Amniotic epithelial cell (primary cell): Measurements from ENCODE around the gene LMNTD2.

ENCODE experiments used
- DNase-seq: peaks from one replicate; pipeline ENCODE4 v3.0.0-alpha.2; 2010; ENCODE audit warnings: low read depth

LMNTD2 gene

DNA sequence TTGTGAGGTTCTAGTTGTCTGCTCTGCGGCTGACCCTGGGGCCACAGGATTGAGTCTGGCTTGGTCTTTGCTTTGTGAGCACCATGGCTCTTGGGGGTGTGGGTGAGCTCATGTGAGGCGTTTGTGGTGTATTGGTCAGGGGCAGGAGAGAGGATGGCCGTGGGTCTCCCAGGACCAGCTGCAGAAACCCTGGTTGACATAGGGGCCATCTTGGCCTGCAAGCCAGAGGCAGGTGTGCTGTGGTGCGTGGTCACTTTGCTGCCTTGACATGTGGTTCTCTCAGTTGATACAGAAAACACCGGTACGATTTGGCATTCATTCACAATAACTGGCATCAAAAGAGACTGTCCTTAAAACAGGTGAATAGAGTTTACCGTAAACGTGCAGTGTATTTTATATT, 27.0 kb upstream of the LMNTD2 start:
- no peak for DNase-seq

DNA sequence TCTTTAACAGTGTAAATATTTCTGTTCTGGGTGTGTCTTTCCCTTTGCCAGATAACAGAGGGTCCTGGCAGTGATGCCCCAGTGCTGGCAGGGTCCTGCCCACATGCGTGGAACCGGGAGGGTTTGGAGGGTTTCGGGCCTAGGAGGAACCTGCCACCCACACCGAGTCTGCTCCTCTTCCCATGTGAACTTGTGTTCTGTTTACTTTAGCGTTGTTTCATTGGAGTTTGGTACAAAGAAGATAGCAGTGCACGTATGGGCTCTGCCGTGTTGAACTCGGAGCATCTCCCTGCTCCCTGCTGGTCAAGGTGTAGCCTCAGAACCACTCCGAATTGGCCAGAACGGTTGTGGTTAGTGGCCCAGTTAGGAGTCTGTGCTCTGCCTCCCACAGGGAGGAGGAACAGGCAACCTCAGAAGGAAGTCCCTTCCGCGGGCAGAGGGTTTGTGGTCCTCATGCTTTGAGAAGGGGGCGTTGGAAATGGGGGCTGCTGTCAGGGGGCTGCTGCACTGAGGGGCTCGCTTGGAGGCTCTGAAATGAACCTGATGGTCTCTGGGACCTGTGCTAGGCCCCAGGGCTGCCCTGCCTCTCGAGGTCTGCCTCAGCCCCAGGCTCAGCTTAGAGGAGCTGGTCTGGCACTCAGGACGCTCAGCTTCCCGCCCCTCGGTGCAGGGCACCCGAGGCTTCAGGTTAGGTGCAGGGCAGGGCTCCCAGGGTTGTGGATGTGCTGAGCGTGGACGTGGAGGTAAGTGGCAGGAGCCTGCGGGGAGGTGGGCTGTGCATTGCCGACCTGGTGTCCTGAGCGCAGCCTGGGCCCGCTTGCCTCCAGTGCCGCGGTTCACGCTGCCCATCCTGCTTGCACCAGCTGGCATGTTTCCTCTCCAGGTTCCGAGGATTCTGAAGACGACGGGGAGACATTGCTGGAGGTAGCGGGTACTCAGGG, 26.1 kb upstream of the LMNTD2 start:
- no peak for DNase-seq

DNA sequence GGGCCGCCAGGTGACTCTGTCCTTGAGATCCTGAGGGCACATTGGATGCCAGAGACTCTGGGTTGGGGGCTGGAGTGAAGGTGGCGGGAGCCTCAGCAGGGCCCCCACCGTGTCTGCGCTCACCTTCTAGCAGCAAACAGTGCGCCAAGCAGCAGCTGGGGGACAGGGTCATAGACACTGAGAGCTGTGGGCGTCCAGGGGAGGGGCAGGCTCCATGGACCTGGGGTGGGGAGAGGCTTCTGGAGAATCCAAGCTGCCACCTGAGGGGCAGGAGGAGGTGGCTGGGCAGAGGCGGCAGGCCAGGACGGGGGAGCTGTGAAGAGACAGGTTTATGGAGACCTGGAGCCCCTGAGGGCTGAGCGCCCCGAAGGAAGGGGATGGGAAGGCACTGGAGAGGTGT, 23.7 kb upstream of the LMNTD2 start:
- no peak for DNase-seq

DNA sequence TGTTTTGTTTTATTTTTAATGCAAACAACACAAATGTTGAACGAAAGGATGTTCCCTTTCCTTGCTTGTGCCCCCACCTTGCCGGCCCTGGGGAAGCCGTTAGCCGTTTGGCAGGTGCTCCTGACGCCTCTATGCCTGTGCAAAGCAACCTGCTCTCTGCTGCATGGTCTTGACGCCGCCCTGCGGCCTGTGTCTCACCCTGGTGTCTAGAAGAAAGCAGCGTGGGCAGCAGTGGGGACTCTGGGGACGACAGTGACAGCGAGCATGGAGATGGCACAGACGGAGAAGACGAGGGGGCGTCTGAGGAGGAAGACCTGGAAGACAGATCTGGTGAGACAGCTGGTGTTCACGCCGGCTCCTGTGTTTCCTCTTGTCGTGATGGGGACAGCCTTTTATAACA, 21.2 kb upstream of the LMNTD2 start:
- DNase-seq, result no peak

DNA sequence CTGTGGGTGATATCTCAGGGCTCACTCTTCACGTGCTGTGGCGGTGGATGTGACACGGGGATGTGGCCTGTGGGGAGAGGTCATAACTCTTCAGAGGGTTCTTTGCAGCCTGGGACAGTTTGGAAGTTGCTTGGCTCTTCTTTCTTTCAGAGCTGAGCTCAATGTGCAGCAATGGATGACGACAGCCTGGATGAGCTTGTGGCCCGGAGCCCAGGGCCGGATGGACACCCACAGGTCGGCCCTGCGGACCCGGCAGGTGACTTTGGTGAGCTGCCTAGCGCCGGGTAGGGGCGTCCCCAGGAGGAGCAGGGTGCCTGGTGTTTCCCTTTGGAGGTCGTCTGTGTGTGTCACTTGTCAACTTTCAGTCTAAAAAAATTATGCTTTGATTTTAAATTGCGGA, 20.8 kb upstream of the LMNTD2 start:
- no peak for DNase-seq

DNA sequence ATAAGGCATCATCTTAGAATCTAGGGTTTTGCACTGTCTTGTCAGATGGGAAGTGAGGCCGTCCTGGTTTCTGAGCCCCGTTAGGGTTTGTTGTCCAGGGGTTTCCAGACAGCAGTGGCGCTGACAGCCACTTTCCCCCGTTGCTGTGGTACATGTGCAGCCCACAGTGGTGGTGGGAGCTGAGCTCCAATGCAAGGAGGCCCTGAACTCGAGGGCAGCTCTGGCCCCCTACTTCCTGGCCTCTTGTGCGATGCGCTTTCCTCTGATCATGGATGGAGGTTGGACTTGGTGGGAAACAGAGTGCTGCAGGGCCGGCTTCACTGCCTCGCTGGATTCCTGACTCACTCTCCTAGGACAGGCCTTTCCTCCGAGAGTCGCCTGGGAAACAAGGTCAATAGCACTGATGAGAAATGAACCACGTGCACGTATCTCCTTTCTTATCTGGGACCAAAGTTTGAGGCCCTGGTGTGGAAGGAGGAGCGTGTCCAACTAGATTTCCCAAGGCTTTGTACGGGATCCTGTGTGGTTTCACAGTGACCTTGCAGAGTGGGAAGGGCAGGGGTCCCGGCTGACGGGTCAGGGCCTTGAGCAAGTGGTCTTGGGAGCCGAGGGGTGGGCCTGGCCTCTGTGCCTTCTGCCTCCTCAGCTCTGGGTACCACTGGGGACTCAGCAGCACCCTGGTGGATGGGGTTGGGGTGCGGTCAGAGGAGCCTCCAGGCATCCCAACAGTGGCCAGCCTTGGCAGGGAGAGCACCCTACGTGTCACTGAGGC, 19.5 kb upstream of the LMNTD2 start:
- DNase-seq, result peak; percentile 90

DNA sequence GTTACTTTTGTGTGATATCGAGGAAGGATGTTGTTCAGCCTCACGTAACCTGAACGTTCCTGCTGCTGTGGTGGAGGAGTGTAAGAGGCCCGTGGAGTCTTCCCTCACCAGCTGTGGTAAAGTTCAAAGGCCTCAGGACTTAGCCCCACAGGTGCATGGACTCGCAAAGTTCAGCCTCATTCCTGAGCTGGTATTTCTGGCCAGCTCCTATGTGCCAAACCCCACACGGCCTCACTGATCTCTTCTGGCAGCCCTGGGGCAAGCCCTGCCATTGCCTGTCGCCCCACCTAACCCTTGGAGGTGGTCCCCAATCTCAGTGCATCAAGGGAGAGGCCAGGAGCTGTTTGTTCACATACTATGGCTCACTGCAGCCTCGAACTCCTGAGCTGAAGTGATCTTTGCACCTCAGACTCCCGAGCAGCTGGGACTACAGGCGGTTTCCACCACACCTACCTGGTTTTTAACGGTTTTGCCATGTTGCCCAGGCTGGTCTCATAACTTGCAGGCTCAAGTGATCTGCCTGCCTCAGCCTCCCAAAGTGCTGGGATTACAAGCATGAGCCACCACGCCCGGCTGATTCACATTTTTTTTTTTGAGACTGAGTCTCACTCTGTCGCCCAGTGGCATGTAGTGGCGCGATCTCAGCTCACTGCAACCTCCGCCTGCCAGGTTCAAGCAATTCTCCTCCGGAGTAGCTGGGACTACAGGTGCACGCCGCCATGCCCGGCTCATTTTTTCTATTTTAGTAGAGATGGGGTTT, 17.9 kb upstream of the LMNTD2 start:
- no peak for DNase-seq

DNA sequence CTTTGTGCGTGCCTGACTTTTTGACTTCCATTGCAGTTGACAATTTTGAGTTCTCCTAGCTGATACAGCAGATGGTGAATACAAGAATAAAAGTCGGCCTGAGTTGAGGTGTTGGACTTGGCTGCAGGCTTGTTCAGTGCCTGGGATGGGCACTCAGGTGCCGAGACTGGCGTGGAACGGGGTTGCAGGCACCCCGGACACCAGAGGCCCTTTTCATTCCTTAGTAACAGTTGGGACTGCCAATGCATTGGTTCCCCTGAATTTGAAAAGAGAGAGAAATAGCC, 17.0 kb upstream of the LMNTD2 start:
- DNase-seq, result no peak

DNA sequence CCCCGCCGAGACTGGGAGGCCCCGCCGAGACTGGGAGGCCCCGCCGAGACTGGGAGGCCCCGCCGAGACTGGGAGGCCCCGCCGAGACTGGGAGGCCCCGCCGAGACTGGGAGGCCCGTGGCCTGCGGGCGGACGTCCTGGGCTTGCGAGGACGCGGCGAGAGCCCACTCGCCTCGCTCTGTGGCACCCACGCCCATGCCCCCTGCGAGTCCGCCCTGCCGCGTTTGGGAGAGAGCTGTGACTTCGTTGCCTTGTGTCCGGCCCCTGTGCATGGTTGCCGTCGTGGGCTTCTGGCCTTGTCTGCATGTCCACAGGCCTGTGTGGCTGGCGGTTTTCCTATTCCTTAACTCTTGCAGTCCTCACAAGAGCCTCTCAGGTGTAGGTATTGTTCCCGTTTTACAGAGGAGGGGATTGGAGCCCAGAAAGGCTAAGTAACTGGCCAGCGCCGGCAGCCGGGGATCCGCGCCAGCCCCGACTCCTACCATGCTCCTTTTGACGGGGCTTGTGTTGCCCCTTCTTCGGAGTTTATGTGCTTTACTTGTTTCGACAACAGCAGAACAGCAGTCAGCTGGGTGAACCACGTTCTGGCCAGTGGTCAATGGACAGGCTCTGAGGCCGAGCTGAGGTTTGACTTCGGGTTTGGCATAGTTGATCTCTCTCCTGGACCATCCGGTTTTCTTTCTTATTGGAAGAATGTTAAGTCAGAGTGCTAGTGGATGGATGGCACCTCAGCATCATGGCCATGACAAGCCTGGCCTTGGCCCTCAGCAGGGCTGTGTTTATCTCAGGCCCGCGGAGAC, 16.5 kb upstream of the LMNTD2 start:
- no peak for DNase-seq

DNA sequence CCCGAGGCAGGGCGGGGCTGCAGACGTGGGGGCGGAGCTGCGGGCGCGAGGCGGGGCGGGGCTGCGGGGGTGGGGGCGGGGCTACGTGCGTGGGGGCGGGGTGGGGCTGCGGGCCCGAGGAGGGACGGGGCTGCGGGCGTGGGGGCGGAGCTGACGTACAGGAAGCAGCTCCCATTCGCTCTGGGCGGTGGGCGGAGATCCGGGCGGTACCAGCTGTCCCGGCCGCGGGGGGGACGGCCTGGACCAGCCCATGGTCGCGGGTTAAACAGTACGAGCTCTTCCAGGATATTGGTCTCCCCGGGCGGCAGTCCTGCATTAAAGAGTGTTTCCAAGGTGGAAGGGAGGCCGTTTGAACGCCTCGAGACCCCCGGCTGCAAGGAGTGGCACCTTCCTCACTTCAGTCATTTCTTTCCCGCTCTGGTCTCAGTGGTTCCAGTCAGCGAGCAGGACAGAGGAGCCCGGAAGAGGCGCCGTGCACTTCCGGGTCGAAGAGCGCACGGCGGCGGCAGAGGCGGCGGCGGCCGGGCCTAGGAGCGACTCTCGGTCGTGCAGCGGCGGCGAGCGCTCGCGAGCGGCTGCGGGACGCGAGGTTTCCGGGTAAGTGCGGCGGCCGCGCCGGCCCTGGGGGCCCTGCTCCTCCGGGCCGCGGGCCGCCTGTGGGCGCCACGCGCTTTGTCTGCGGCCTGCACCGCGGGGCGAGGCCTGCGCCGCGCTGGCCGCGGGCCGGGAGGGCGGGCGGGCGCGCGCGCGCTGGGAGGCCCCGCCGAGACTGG, 15.6 kb upstream of the LMNTD2 start, which contains the start of gene PHRF1:
Gene PHRF1 (plus strand): TSS at position 475 of the 773 bp plus-strand sequence. CDS start 5,043 bp downstream, outside the sequence.
- DNase-seq, result peak; percentile 91

DNA sequence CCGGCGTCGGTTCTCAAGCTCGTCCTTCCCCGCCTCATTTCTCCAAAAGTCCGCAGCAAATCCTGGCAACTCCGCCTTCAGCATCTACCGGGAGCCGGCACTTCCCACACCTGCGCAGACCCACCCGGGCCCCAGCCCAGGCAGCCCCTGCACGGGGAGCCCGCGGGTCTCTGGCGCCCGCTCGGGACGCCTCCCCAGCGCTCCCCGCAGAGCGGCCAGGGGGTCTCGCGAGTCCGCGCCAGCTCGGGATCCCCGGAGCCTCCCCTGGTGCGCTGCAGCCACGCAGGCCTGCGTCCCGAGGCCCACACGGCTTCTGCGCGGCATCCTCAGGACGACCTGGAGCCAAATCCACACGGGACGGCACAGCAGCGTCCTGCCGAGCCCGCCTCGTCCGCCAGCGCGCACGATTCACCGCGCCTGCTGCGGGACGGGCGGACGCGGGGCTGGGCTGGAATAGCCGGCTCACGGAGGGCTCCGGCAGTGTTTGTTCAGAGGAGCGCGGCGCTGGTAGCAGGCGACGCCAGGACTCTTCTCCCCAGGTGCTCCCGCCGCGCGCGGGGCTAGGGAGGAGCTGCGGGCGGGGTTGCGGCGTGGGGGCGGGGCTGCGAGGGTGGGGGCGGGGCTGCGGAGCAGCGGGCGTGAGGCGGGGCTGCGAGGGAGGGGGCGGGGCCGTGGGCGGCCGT, 14.9 kb upstream of the LMNTD2 start:
- DNase-seq, result no peak

DNA sequence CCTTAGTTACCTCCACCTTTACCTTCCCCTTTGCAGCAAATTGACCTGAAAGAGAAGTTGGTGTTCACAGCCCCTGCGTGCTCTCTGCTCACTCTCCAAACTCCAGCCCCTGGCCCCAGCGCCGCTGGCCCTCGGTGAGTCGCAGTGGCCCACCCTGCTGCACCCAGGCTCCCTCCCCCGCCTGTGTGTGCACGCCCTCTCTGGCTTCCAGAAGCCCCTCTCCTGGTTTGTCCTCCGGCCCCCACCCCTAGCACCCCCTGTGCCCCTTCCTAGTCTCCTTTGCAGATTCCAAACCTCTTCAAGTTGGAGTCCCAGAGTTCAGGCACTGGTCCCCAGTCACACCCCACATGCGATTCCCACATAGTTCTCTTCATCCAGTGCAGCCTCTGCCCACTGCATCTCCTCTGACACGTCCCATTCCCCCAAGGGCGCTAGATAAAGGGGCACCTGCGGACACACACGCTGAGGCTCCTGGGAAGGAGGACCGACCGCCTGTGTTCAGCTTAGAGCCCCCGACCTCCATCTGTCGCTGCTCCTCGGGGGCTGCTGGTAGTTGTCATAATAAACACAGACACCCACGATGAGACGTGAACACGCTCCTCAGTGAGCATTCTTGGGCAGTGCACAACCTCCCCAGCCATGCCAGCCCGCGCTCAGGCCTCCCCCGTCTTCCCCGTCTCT, 14.2 kb upstream of the LMNTD2 start:
- DNase-seq, result no peak

DNA sequence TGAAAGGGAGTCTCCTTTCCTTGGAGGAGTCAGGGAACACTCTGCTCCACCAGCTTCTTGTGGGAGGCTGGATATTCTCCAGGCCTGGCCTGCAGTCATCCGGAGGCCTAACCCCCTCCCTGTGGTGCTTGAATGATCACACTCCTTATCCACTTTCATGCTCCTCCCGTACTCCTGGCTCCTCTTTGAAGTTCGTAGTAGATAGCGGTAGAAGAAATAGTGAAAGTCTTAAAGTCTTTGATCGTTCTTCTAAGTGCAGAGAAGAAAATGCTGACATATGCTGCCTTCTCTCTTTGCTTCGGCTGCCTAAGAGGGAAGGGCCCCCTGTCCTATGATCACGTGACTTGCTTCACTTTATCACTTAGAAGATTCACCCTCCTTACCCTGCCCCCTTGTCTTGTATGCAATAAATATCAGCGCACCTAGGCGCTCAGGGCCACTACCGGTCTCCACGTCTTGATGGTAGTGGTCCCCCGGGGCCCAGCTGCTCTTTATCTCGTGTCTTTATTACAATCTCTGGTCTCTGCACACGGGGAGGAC, 13.6 kb upstream of the LMNTD2 start:
- DNase-seq, result peak; percentile 64

DNA sequence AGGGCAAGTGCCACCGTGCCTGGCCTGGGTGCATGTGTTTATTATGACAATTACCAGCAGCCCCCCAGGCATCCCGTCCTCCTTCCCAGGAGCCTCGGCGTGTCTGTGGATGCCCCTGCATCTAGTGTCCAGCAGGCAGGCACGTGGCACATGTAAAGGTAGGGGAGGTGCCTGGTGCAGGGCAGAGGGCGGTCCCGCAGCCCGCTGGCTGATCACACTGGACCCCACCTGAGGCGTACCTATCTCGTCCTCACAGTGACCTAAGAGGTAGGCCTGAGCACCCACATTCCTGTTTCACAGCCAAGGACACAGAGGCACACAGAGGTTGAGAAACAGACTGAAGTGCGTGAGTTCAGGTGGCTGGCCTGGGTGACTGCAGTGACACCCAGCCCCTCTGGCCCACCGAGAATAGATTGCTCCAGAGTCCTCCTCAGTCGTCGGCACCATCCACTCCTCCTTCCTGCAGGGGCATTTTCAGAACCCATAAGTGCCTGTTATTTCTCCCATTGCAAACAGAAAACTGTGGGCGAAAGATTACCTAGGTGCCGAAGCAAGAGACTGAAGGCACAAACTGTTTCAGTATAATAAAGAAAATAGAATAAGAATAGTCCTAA, 12.7 kb upstream of the LMNTD2 start:
- DNase-seq, result no peak

DNA sequence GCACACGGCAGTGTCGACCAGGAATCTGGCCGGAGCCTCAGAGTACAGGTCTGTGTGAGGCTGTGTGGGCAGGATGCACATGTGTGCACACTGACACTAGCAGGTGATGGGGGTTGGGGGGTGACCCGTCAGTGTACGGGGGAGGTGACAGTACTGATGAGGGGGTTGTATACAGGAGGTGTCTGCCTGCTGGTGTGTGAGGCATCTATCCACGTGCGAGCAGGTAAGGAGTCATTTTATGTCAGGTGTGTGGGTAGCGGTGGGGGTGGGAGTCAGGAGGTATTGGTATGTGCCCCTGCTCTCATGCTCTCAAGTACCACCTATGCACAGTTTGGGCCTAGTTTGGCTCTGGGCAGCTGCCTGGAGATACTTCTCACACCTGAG, 11.3 kb upstream of the LMNTD2 start:
- no peak for DNase-seq

DNA sequence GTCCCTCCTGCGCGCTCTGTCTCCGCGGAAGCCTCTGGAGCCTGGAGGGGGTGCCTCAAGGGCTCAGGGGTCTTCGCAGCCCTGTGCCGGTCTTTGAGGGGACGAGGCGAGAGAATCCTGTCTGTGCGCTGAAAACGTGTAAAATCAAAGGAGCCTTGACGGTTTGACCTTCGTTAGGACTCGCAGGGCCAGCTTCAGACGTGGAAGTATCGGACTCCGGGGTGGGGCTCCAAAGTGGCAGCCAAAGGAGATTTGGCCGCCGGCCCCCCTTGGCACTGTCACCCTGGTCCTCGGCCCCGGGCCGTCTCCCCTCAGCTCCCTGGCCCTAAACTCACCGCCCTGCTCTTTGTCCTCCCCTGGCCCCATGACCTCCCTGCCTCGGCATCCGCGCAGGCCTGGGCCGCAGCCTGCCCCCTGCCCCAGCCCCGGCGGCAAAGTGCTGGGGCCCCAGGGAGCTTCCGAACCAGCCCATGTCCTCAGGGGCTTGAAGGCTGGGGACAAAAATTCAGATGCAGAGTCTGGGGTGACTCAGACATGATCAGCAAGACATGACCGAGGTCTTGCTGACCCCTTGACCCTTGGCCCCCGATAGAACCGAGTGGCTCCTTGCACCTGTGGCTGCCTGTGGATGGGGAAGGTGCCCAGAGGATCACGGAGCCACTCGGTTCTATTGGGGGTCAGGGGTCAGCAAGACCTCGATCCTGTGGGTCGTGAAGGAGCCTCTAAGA, 8.8 kb upstream of the LMNTD2 start:
- DNase-seq, result no peak

DNA sequence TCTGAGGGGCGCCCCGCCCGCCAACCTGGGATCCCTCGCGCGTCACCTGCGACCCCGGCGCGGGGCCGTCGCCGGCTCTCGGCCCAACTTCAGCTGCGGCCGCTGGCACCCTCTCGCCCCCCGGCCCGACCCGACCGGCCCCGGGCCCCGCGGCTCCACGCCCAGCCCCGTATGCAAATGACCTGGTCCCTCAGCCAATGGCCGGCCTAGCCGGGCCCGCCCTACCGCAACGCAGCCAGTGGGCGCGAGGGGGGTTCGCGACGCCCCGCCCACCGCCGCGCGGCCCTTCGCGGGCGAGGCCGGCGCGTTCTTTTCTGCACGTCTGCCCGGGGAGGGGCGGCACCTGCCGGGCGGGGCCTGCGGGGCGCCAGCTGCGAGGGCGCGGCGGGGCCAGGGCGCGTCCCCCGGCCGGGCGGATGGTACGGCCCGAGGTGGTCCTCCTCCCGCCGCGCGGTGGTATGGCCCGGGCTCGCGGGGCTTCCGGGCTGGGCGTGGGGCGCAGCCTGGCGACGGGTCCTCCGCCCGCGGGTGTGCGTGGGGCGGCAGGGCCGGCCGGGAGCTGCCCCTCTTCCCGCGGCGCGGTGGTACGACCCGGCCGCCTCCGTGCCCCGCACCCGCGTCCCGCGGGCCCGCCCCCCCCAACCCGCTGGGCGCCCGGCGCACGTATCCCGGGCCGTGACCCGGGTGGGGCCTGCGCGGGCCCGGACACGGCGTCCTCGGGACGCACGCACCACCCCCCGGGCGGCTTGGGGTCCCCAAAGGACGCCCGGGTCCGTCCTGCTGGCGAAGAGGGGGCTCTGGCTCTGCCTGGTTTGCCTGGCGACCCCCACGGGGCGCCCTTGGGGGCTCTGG, 8.0 kb upstream of the LMNTD2 start:
- peak; percentile 83 for DNase-seq
